CD4-positive, alpha-beta T cell treated with Interleukin-1 beta for 1 hour (primary cell): Measurements from ENCODE around the gene PATE2.

Experiments
- DNase-seq, 2 donors: peaks; one replicate each; pipeline ENCODE4 v3.0.0-alpha.2; 2020 to 2022

Gene PATE2

GRCh38 chr11:125778728-125779127 is at the start of gene PATE2:
Gene PATE2, minus strand, starts transcription at chr11:125778828. Its CDS starts 55 bp downstream, at chr11:125778773.
- DNase-seq: no peak

- DNase-seq: no peak
Measured at GRCh38 chr11:125807909-125808308, 29.3 kb upstream of the PATE2 start.

- DNase-seq: no peak
Measured at GRCh38 chr11:125802387-125802786, 23.8 kb upstream of the PATE2 start.

- no peak for DNase-seq
Measured at GRCh38 chr11:125799808-125800207, 21.2 kb upstream of the PATE2 start.

- no peak for DNase-seq
Measured at GRCh38 chr11:125797641-125798040, 19.0 kb upstream of the PATE2 start.

- no peak for DNase-seq
Measured at GRCh38 chr11:125790825-125791224, 12.2 kb upstream of the PATE2 start.

- no peak for DNase-seq
Measured at GRCh38 chr11:125787827-125788226, 9.2 kb upstream of the PATE2 start, which contains the start of gene PATE3. Gene PATE3, plus strand, starts transcription at chr11:125788127. Its CDS starts 25 bp downstream, at chr11:125788152.

- no peak for DNase-seq
Measured at GRCh38 chr11:125784678-125785077, 6.0 kb upstream of the PATE2 start.

- no peak for DNase-seq
Measured at GRCh38 chr11:125777309-125777708, 1.3 kb downstream of the PATE2 start.

GRCh38 chr11:125773516-125773915 is 5.1 kb downstream of the PATE2 start:
- DNase-seq: no peak

GRCh38 chr11:125772834-125773505 is 5.7 kb downstream of the PATE2 start:
- no peak for DNase-seq

GRCh38 chr11:125770583-125770982 is 8.0 kb downstream of the PATE2 start:
- no peak for DNase-seq

- no peak for DNase-seq
Measured at GRCh38 chr11:125768336-125769046, 10.1 kb downstream of the PATE2 start.

GRCh38 chr11:125766251-125766650 is 12.4 kb downstream of the PATE2 start:
- no peak for DNase-seq

- no peak for DNase-seq
Measured at GRCh38 chr11:125763483-125763882, 15.1 kb downstream of the PATE2 start.

GRCh38 chr11:125762445-125762844 is 16.2 kb downstream of the PATE2 start:
- DNase-seq: no peak

- no peak for DNase-seq
Measured at GRCh38 chr11:125756050-125756449, 22.6 kb downstream of the PATE2 start.

- DNase-seq: no peak
Measured at GRCh38 chr11:125750629-125751028, 28.0 kb downstream of the PATE2 start.

GRCh38 chr11:125745979-125746378 is 32.6 kb downstream of the PATE2 start, which contains the start of gene PATE1:
Gene PATE1, plus strand, starts transcription at chr11:125746279. Its CDS starts 26 bp downstream, at chr11:125746305.
- no peak for DNase-seq

- DNase-seq: no peak
Measured at GRCh38 chr11:125743681-125744080, 34.9 kb downstream of the PATE2 start.

GRCh38 chr11:125740617-125741016 is 38.0 kb downstream of the PATE2 start:
- no peak for DNase-seq

GRCh38 chr11:125728969-125729368 is 49.7 kb downstream of the PATE2 start:
- no peak for DNase-seq
